ENCODE measurements around the gene SERPINB3. TPM values are rescaled to one million over a fixed set of nuclear protein-coding genes. Genes with fewer than 3 reads are reported as not detected.

The SERPINB3 gene
- total and polyA plus RNA-seq, 2 of the 13 experiments (the other 11 are each of a cell fraction or from before 2014, with no cell fraction given): not detected

DNA sequence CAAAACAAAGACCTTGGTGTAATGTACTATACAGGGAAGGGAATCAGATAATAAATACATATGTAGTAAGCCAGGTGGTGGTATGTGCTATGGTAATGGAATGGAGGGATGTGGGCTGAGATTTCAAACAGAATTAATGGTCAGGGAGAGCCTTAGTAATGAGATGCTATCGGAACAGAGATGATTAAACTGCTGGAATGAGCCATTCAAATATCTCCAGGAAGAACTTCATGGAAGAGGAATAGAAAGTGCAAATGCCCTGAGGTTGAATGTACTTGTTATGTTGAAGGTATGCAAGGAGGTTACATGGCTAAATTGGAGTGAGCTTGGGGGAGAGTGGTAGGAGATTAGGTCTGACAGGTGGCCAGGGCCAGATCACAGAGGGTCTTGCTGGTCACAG, 46.1 kb upstream of the SERPINB3 start (continued):
- TF ChIP-seq, protein P1, sequence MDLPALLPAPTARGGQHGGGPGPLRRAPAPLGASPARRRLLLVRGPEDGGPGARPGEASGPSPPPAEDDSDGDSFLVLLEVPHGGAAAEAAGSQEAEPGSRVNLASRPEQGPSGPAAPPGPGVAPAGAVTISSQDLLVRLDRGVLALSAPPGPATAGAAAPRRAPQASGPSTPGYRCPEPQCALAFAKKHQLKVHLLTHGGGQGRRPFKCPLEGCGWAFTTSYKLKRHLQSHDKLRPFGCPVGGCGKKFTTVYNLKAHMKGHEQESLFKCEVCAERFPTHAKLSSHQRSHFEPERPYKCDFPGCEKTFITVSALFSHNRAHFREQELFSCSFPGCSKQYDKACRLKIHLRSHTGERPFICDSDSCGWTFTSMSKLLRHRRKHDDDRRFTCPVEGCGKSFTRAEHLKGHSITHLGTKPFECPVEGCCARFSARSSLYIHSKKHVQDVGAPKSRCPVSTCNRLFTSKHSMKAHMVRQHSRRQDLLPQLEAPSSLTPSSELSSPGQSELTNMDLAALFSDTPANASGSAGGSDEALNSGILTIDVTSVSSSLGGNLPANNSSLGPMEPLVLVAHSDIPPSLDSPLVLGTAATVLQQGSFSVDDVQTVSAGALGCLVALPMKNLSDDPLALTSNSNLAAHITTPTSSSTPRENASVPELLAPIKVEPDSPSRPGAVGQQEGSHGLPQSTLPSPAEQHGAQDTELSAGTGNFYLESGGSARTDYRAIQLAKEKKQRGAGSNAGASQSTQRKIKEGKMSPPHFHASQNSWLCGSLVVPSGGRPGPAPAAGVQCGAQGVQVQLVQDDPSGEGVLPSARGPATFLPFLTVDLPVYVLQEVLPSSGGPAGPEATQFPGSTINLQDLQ (CRISPR knock-in tag; IDR thresholded peaks at IDR 0.05): no peak
- TF ChIP-seq GTF3A (CRISPR knock-in tag; conservative IDR thresholded peaks at IDR 0.05) (no peak), ZNF615 (CRISPR knock-in tag; IDR thresholded peaks at IDR 0.05; ENCODE audit: borderline replicate concordance) (no peak)

DNA sequence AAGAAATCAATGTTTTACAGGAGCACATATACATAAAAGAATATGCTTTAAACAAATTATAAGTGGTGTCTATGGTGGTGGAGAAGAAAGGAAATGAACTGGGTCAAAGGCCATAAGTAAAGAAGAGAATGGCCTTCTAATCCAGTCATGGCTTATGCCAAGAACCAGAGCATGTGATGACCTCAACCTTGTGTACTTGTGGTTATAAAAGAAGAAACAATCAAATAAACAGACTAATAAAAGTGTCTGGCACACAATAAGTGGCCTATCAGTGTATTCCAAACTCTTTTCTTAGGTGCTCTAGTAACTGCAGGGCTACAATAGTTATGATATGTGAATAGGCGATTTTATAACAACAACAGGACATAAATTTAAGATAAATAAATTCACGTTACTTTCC, 43.7 kb upstream of the SERPINB3 start:
- Histone ChIP-seq H3K27ac (ENCODE audit: extremely low read length, insufficient read depth, low read length) (no peak overlapping the region), H3K4me1 (ENCODE audit: insufficient read depth, low read length) (no peaks in the 10 kb centered on the region), H3K4me3 (replicated peaks in 1 of 3; ENCODE audit: insufficient read depth in 1 of 3, low read depth in 2 of 3, low read length in 3 of 3) (no peak overlapping the region), H3K79me2 (ENCODE audit: insufficient read depth, low read length) (no peaks in the 10 kb centered on the region), H3K27me3 (ENCODE audit: control insufficient read depth in 1 of 2, insufficient read depth in 2 of 2, low read length in 2 of 2) (no peaks in the 10 kb centered on the region), H2AFZ (ENCODE audit: low read length) (no peak overlapping the region), H4K20me1 (ENCODE audit: insufficient read depth, low read length) (no peaks in the 10 kb centered on the region), H3K4me2 (ENCODE audit: low read depth, low read length) (no peak overlapping the region), H3K9me3 (ENCODE audit: low read length) (no peaks in the 10 kb centered on the region), H3K9ac (ENCODE audit: insufficient read depth, low read depth, low read length) (no peak overlapping the region), H3K36me3 (replicated peaks in 1 of 2; ENCODE audit: control insufficient read depth in 1 of 2, insufficient read depth in 2 of 2, low read length in 2 of 2) (no peaks in the 10 kb centered on the region)
- no peak for DNase-seq (ENCODE audit: low spot score)
- 0% methylated on average over 2 of the region's 2 CpGs for WGBS (ENCODE audit: low lambda C conversion rate)
- no peak for FAIRE-seq
- ATAC-seq: no peak
- no TSS peak for BruUV-seq (replicated peaks)
- intact Hi-C loops (cut with micrococcal nuclease; ENCODE audit: unreplicated experiment) (no loop called here), in situ Hi-C loops (cut with HindIII; ENCODE audit: extremely low pct_ligation_motif_present, low pct_unique_long_range_greater_than_20kb) (no loop called here)
- ChIA-PET CTCF (ENCODE audit: low intra/inter-chr PET ratio, low total read pairs) (no interaction called here), POLR2A (no interaction called here)
- TF ChIP-seq SNRNP70 (IDR thresholded peaks at IDR 0.05; ENCODE audit: low read depth, low read length) (no peak), MBD4 (IDR thresholded peaks at IDR 0.05; ENCODE audit: borderline replicate concordance, low read length) (no peak), ZNF652 (CRISPR knock-in tag; IDR thresholded peaks at IDR 0.05; ENCODE audit: borderline replicate concordance, low read depth) (no peak), MED1 (CRISPR knock-in tag; IDR thresholded peaks at IDR 0.05) (no peak), SMAD9 (CRISPR knock-in tag; IDR thresholded peaks at IDR 0.05) (no peak), NFIB (CRISPR knock-in tag; IDR thresholded peaks at IDR 0.05; ENCODE audit: borderline replicate concordance) (no peak), PAWR (CRISPR knock-in tag; IDR thresholded peaks at IDR 0.05; ENCODE audit: borderline replicate concordance) (no peak)
- TF ChIP-seq, protein P2, sequence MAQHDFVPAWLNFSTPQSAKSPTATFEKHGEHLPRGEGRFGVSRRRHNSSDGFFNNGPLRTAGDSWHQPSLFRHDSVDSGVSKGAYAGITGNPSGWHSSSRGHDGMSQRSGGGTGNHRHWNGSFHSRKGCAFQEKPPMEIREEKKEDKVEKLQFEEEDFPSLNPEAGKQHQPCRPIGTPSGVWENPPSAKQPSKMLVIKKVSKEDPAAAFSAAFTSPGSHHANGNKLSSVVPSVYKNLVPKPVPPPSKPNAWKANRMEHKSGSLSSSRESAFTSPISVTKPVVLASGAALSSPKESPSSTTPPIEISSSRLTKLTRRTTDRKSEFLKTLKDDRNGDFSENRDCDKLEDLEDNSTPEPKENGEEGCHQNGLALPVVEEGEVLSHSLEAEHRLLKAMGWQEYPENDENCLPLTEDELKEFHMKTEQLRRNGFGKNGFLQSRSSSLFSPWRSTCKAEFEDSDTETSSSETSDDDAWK (CRISPR knock-in tag; IDR thresholded peaks at IDR 0.05): no peak
- TF ChIP-seq, protein P3, sequence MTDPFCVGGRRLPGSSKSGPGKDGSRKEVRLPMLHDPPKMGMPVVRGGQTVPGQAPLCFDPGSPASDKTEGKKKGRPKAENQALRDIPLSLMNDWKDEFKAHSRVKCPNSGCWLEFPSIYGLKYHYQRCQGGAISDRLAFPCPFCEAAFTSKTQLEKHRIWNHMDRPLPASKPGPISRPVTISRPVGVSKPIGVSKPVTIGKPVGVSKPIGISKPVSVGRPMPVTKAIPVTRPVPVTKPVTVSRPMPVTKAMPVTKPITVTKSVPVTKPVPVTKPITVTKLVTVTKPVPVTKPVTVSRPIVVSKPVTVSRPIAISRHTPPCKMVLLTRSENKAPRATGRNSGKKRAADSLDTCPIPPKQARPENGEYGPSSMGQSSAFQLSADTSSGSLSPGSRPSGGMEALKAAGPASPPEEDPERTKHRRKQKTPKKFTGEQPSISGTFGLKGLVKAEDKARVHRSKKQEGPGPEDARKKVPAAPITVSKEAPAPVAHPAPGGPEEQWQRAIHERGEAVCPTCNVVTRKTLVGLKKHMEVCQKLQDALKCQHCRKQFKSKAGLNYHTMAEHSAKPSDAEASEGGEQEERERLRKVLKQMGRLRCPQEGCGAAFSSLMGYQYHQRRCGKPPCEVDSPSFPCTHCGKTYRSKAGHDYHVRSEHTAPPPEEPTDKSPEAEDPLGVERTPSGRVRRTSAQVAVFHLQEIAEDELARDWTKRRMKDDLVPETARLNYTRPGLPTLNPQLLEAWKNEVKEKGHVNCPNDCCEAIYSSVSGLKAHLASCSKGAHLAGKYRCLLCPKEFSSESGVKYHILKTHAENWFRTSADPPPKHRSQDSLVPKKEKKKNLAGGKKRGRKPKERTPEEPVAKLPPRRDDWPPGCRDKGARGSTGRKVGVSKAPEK (CRISPR knock-in tag; IDR thresholded peaks at IDR 0.05; ENCODE audit: borderline replicate concordance): no peak
- TF ChIP-seq, protein P4, sequence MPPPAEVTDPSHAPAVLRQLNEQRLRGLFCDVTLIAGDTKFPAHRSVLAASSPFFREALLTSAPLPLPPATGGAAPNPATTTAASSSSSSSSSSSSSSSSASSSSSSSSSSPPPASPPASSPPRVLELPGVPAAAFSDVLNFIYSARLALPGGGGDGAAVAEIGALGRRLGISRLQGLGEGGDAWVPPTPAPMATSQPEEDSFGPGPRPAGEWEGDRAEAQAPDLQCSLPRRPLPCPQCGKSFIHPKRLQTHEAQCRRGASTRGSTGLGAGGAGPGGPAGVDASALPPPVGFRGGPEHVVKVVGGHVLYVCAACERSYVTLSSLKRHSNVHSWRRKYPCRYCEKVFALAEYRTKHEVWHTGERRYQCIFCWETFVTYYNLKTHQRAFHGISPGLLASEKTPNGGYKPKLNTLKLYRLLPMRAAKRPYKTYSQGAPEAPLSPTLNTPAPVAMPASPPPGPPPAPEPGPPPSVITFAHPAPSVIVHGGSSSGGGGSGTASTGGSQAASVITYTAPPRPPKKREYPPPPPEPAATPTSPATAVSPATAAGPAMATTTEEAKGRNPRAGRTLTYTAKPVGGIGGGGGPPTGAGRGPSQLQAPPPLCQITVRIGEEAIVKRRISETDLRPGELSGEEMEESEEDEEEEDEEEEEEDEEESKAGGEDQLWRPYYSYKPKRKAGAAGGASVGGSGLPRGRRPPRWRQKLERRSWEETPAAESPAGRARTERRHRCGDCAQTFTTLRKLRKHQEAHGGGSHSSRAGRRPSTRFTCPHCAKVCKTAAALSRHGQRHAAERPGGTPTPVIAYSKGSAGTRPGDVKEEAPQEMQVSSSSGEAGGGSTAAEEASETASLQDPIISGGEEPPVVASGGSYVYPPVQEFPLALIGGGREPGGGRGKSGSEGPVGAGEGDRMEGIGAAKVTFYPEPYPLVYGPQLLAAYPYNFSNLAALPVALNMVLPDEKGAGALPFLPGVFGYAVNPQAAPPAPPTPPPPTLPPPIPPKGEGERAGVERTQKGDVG (CRISPR knock-in tag; IDR thresholded peaks at IDR 0.05; ENCODE audit: borderline replicate concordance): no peak
